Mesendoderm (in vitro differentiated cells): ENCODE measurements around the gene MATN1.

ENCODE experiments used
- DNase-seq: peaks from one replicate; pipeline ENCODE4 v3.0.0; 2013
- H2AK5ac ChIP-seq: 2 replicates; pipeline ENCODE4 v1.6.1; 2013; ENCODE audit warnings: low read length, inconsistent platforms
- H2BK120ac ChIP-seq: 2 replicates; pipeline ENCODE4 v1.6.1; 2013; ENCODE audit warnings: low read depth, mild to moderate bottlenecking, low read length, moderate library complexity, mixed read lengths
- H2BK15ac ChIP-seq: replicated peaks from 2 replicates; pipeline ENCODE4 v1.6.1; 2013; ENCODE audit warnings: low read depth, mild to moderate bottlenecking, moderate library complexity
- H2BK5ac ChIP-seq: 2 replicates; pipeline ENCODE4 v1.6.1; 2013; ENCODE audit warnings: low read length, inconsistent platforms
- H3K18ac ChIP-seq: 2 replicates; pipeline ENCODE4 v1.6.1; 2013; ENCODE audit warnings: mild to moderate bottlenecking, low read length, mixed read lengths
- H3K23ac ChIP-seq: one replicate; pipeline ENCODE4 v1.6.1; 2013; ENCODE audit warnings: low read length
- H3K27ac ChIP-seq: 2 replicates; pipeline ENCODE4 v1.5.1; 2013; ENCODE audit warnings: low read depth, mild to moderate bottlenecking, inconsistent platforms, low read length, moderate library complexity
- H3K27me3 ChIP-seq: 2 replicates; pipeline ENCODE4 v1.6.1; 2013; ENCODE audit warnings: low read length, control low read depth, mild to moderate bottlenecking, inconsistent platforms; ENCODE audit not compliant: insufficient read depth, poor library complexity
- H3K36me3 ChIP-seq: 2 replicates; pipeline ENCODE4 v1.6.1; 2013; ENCODE audit warnings: low read length, inconsistent platforms; ENCODE audit not compliant: control insufficient read depth, insufficient read depth
- H3K4ac ChIP-seq: one replicate; pipeline ENCODE4 v1.6.1; 2013; ENCODE audit warnings: low read depth, mild to moderate bottlenecking, low read length, moderate library complexity
- H3K4me1 ChIP-seq: 2 replicates; pipeline ENCODE4 v1.6.1; 2013; ENCODE audit warnings: low read depth, low read length, inconsistent platforms; ENCODE audit not compliant: control insufficient read depth
- H3K4me2 ChIP-seq: 2 replicates; pipeline ENCODE4 v1.6.1; 2013; ENCODE audit warnings: low read length
- H3K4me3 ChIP-seq: 2 replicates; pipeline ENCODE4 v1.5.1; 2013; ENCODE audit warnings: mild to moderate bottlenecking, low read length
- H3K56ac ChIP-seq: one replicate; pipeline ENCODE4 v1.6.1; 2013; ENCODE audit warnings: low read length
- H3K79me1 ChIP-seq: 2 replicates; pipeline ENCODE4 v1.6.1; 2013; ENCODE audit warnings: low read length, inconsistent platforms
- H3K79me2 ChIP-seq: 2 replicates; pipeline ENCODE4 v1.6.1; 2013; ENCODE audit warnings: mild to moderate bottlenecking, low read length; ENCODE audit not compliant: control insufficient read depth, insufficient read depth
- H3K9ac ChIP-seq: 2 replicates; pipeline ENCODE4 v1.6.1; 2013; ENCODE audit warnings: low read length, inconsistent platforms
- H4K5ac ChIP-seq: one replicate; pipeline ENCODE4 v1.6.1; 2013; ENCODE audit warnings: low read length
- H4K8ac ChIP-seq: one replicate; pipeline ENCODE4 v1.6.1; 2013; ENCODE audit warnings: low read depth, mild to moderate bottlenecking, control low read depth, low read length, moderate library complexity
- WGBS: extraction: QIAGEN DNeasy Blood & Tissue Kit; methylation state at CpG from one replicate; pipeline ENCODE4 v1.1.7; 2013; ENCODE audit warnings: low lambda C conversion rate, missing lambda C conversion rate; ENCODE audit not compliant: insufficient coverage; ENCODE audit errors: extremely low coverage; 5-methylcytosine and 5-hydroxymethylcytosine counted together

Gene MATN1

GRCh38 chr1:30668546-30669327, 54.6 kb downstream of the MATN1 start:
- H3K79me1 ChIP-seq, result no peaks in the 10 kb centered on the region
- no peak overlapping the region for H3K4me2 ChIP-seq
- WGBS, result no CpG with 5 or more reads among the region's 6 CpGs
- H3K4me3 ChIP-seq, result no peak overlapping the region
- H4K8ac ChIP-seq, result no peak overlapping the region
- no peaks in the 10 kb centered on the region for H3K27me3 ChIP-seq
- H2BK120ac ChIP-seq, result no peak overlapping the region
- no peak overlapping the region for H3K23ac ChIP-seq
- no peak overlapping the region for H3K18ac ChIP-seq
- no peak overlapping the region for H2AK5ac ChIP-seq
- no peak overlapping the region for H3K9ac ChIP-seq
- H3K36me3 ChIP-seq, result no peaks in the 10 kb centered on the region
- H3K4ac ChIP-seq, result no peak overlapping the region
- no peak overlapping the region for H2BK5ac ChIP-seq
- H3K27ac ChIP-seq, result no peak overlapping the region
- DNase-seq, result no peak
- no peaks in the 10 kb centered on the region for H3K79me2 ChIP-seq
- H2BK15ac ChIP-seq, result no peak overlapping the region
- H3K4me1 ChIP-seq, result no peaks in the 10 kb centered on the region
- H4K5ac ChIP-seq, result no peak overlapping the region
- no peak overlapping the region for H3K56ac ChIP-seq

GRCh38 chr1:30668024-30668423, 55.4 kb downstream of the MATN1 start:
- Histone ChIP-seq H3K23ac (no peak overlapping the region), H3K4me3 (no peak overlapping the region), H4K8ac (no peak overlapping the region), H3K79me1 (no peaks in the 10 kb centered on the region), H3K4me1 (no peaks in the 10 kb centered on the region), H3K27me3 (no peaks in the 10 kb centered on the region), H3K4ac (no peak overlapping the region), H2BK5ac (no peak overlapping the region), H2AK5ac (no peak overlapping the region), H3K36me3 (no peaks in the 10 kb centered on the region), H3K18ac (no peak overlapping the region), H2BK15ac (no peak overlapping the region), H3K27ac (no peak overlapping the region), H3K9ac (no peak overlapping the region), H3K79me2 (no peaks in the 10 kb centered on the region), H2BK120ac (no peak overlapping the region), H3K4me2 (no peak overlapping the region), H4K5ac (no peak overlapping the region), H3K56ac (no peak overlapping the region)
- no CpG with 5 or more reads among the region's 7 CpGs for WGBS
- DNase-seq, result no peak

DNA sequence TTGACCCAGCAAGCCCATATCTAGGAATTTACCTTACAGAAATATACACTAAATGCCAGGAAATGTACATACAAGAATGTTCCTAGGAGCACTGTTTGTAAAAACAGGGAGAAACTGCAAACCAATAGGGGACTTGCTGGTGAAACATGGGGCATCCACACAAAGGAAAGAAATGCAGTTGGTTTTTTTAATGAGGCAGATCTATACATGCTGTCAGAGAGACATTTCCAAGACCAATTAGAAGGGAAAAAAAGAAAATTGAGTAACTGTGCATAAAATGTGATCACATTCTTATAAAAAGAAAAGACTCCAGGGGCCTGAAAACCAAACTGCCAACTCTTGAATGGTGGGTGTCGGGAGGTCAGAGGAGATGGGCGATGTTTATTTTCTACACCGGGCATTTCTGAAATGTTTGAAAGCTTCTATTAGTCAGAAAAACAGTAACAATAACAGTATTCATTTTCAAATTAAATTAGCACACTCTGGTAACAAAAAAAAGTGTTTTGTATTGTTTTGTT, 56.6 kb downstream of the MATN1 start:
- H3K79me1 ChIP-seq, result no peaks in the 10 kb centered on the region
- H2BK15ac ChIP-seq, result no peak overlapping the region
- no peak overlapping the region for H2BK5ac ChIP-seq
- WGBS, result no CpG with 5 or more reads among the region's 3 CpGs
- DNase-seq, result no peak
- H3K9ac ChIP-seq, result no peak overlapping the region
- no peak overlapping the region for H2AK5ac ChIP-seq
- H4K5ac ChIP-seq, result no peak overlapping the region
- H3K4me3 ChIP-seq, result no peak overlapping the region
- H3K4ac ChIP-seq, result no peak overlapping the region
- no peak overlapping the region for H3K23ac ChIP-seq
- no peaks in the 10 kb centered on the region for H3K27me3 ChIP-seq
- H2BK120ac ChIP-seq, result no peak overlapping the region
- H3K36me3 ChIP-seq, result no peaks in the 10 kb centered on the region
- H3K56ac ChIP-seq, result no peak overlapping the region
- H4K8ac ChIP-seq, result no peak overlapping the region
- H3K18ac ChIP-seq, result no peak overlapping the region
- no peaks in the 10 kb centered on the region for H3K4me1 ChIP-seq
- H3K79me2 ChIP-seq, result no peaks in the 10 kb centered on the region
- H3K4me2 ChIP-seq, result no peak overlapping the region
- H3K27ac ChIP-seq, result no peak overlapping the region

GRCh38 chr1:30665216-30666010, 58.0 kb downstream of the MATN1 start:
- DNase-seq, result no peak
- H3K4me2 ChIP-seq, result no peak overlapping the region

GRCh38 chr1:30664103-30664755, 59.2 kb downstream of the MATN1 start:
- Histone ChIP-seq H2BK120ac (no peak overlapping the region), H3K9ac (no peak overlapping the region), H3K27me3 (no peaks in the 10 kb centered on the region), H3K56ac (no peak overlapping the region), H3K4me1 (no peaks in the 10 kb centered on the region), H4K5ac (no peak overlapping the region), H3K4me3 (no peak overlapping the region), H3K4ac (no peak overlapping the region), H3K79me1 (no peaks in the 10 kb centered on the region), H4K8ac (no peak overlapping the region), H2BK15ac (no peak overlapping the region), H2AK5ac (no peak overlapping the region), H3K18ac (no peak overlapping the region), H3K4me2 (no peak overlapping the region), H3K36me3 (no peaks in the 10 kb centered on the region), H3K27ac (no peak overlapping the region), H3K23ac (no peak overlapping the region), H2BK5ac (no peak overlapping the region), H3K79me2 (no peaks in the 10 kb centered on the region)
- DNase-seq, result no peak
- WGBS, result no CpG with 5 or more reads among the region's 17 CpGs

More at GRCh38 chr1:30665216-30666010, 58.0 kb downstream of the MATN1 start:
- no peak overlapping the region for H3K4me3 ChIP-seq
- WGBS, result no CpG with 5 or more reads among the region's 7 CpGs
- no peak overlapping the region for H2BK15ac ChIP-seq
- no peaks in the 10 kb centered on the region for H3K36me3 ChIP-seq
- H3K9ac ChIP-seq, result no peak overlapping the region
- no peak overlapping the region for H2BK5ac ChIP-seq
- no peak overlapping the region for H2BK120ac ChIP-seq
- H3K18ac ChIP-seq, result no peak overlapping the region
- no peak overlapping the region for H2AK5ac ChIP-seq
- H3K27ac ChIP-seq, result no peak overlapping the region
- H3K23ac ChIP-seq, result no peak overlapping the region
- H4K8ac ChIP-seq, result no peak overlapping the region
- H3K27me3 ChIP-seq, result no peaks in the 10 kb centered on the region
- no peak overlapping the region for H3K56ac ChIP-seq
- H3K4ac ChIP-seq, result no peak overlapping the region
- H4K5ac ChIP-seq, result no peak overlapping the region
- H3K79me1 ChIP-seq, result no peaks in the 10 kb centered on the region
- H3K4me1 ChIP-seq, result no peaks in the 10 kb centered on the region
- no peaks in the 10 kb centered on the region for H3K79me2 ChIP-seq
